ENCODE results near the gene IFNGR1.

The IFNGR1 gene

GRCh38 chr6:137155830-137156229 is 63.4 kb downstream of the IFNGR1 start:
- H3K27ac ChIP-seq: no peak overlapping the region
- TF ChIP-seq CTCF (conservative IDR thresholded peaks at IDR 0.05): no peak

GRCh38 chr6:137150072-137150471 is 69.1 kb downstream of the IFNGR1 start:
- H3K27ac ChIP-seq: no peak overlapping the region

GRCh38 chr6:137149035-137149393 is 70.2 kb downstream of the IFNGR1 start:
- TF ChIP-seq CTCF (conservative IDR thresholded peaks at IDR 0.05): no peak
- no peak overlapping the region for H3K27ac ChIP-seq

More at GRCh38 chr6:137150072-137150471, 69.1 kb downstream of the IFNGR1 start:
- TF ChIP-seq CTCF (conservative IDR thresholded peaks at IDR 0.05): no peak

DNA sequence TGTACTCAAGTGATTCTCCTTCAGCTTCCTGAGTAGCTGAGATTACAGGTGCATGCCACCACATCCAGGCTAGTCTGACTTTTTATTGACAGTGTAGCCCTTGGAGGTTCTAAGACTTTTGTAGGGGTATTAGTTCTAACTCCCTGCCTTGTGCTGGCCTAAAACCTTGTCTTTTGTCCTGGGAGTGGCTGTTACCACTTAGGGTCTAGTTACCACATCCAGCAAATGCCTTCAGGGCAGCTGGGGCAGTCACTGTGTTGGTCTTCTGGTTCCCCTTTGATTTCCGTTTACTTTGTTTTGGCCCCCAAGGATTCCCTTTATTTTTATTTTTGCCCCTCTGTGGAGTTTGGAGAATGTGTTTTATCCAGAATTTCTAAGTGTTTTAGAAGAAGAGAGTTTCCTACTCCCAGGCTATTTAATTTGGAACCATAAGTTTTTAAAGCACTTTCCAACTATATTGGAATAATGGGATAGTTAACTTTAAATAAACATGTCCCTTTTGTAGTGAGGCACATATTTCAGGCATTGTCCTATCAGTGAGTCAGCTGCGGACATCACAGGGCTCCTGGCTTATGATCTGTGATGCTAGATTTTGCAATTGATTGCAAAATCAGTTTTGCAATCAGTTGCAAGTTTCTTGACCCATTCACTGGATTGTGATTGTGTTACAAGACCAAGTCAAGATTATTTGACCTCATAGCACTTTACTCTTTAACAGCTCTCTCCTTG is 70.7 kb downstream of the IFNGR1 start:
- no peak overlapping the region for H3K27ac ChIP-seq

More for the DNA sequence above, 70.7 kb downstream of the IFNGR1 start:
- TF ChIP-seq CTCF (conservative IDR thresholded peaks at IDR 0.05): no peak

Measured in VCaP (cell line).